HepG2 (cell line): ENCODE results near the gene NXPH4.

Experiments
- BHLHE40 ChIP-seq: IDR thresholded peaks from 2 replicates; pipeline ENCODE4 v1.6.1; 2011; ENCODE audit warnings: low read length, improper control_type of control experiment
- FOXK1 ChIP-seq: sonication (generic); formaldehyde crosslinking; IDR thresholded peaks from 2 replicates; pipeline ENCODE4 v1.4.0; 2020; ENCODE audit warnings: low read depth, missing genetic modification reagents, borderline replicate concordance
- KLF12 ChIP-seq: sonication (generic); formaldehyde crosslinking; IDR thresholded peaks from 2 replicates; pipeline ENCODE4 v1.4.0; 2020; ENCODE audit warnings: missing genetic modification reagents, borderline replicate concordance
- POLR2AphosphoS5 ChIP-seq: IDR thresholded peaks from 2 replicates; pipeline ENCODE4 v1.6.1; 2012; ENCODE audit warnings: low read depth, low read length
- SIN3A ChIP-seq: IDR thresholded peaks from 2 replicates; pipeline ENCODE4 v1.6.1; 2011; ENCODE audit warnings: low read depth, mild to moderate bottlenecking, control low read depth, low read length, borderline replicate concordance
- ZNF232 ChIP-seq: sonication (generic); formaldehyde crosslinking; IDR thresholded peaks from 2 replicates; pipeline ENCODE4 v1.4.0; 2020; ENCODE audit warnings: missing genetic modification reagents, borderline replicate concordance
- ZNF382 ChIP-seq: sonication (generic); formaldehyde crosslinking; IDR thresholded peaks from 2 replicates; pipeline ENCODE4 v1.5.0; 2020; ENCODE audit warnings: missing genetic modification reagents, mild to moderate bottlenecking, borderline replicate concordance
- TF ChIP-seq, protein P1 (sequence below): sonication (generic); formaldehyde crosslinking; IDR thresholded peaks from 2 replicates; pipeline ENCODE4 v1.4.0; 2020; ENCODE audit warnings: missing genetic modification reagents
- TF ChIP-seq, protein P2 (sequence below), 2 experiments: fragments of 450-650 bp in 1 of 2; sonication (generic) in 1 of 2; formaldehyde crosslinking; IDR thresholded peaks; 2 replicates each; pipeline versions ENCODE4 v1.5.0 to v1.8.0; 2020 to 2022; ENCODE audit warnings: mild to moderate bottlenecking in 1 of 2, missing genetic modification reagents in 1 of 2
- TF ChIP-seq, protein P3 (sequence below): sonication (generic); formaldehyde crosslinking; IDR thresholded peaks from 2 replicates; pipeline ENCODE4 v1.5.0; 2020; ENCODE audit warnings: mild to moderate bottlenecking, missing genetic modification reagents, moderate library complexity

DNA sequence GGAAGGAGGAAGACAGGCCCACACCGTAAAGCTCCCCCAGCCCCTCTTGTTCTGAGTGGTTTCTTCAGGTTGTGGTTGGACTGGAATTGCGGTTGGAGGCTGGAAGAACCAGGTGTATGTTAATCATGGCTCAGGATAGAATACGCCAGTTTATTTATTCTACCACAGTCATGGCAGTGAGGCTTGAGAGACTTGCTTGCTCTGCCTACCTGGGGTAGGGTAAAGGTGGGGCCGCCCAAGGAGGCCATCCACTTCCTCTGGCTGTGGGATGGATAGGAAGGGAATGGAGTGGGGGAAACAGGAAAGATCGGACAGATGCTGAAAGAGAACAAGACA lies 21.0 kb downstream of the NXPH4 start:
- TF ChIP-seq FOXK1 (CRISPR knock-in tag) (no peak), BHLHE40 (no peak), ZNF382 (CRISPR knock-in tag) (no peak), ZNF232 (CRISPR knock-in tag) (no peak), POLR2AphosphoS5 (no peak), KLF12 (no peak), SIN3A (no peak)
- TF ChIP-seq, protein P1, sequence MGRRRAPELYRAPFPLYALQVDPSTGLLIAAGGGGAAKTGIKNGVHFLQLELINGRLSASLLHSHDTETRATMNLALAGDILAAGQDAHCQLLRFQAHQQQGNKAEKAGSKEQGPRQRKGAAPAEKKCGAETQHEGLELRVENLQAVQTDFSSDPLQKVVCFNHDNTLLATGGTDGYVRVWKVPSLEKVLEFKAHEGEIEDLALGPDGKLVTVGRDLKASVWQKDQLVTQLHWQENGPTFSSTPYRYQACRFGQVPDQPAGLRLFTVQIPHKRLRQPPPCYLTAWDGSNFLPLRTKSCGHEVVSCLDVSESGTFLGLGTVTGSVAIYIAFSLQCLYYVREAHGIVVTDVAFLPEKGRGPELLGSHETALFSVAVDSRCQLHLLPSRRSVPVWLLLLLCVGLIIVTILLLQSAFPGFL, result no peak
- TF ChIP-seq, protein P2, sequence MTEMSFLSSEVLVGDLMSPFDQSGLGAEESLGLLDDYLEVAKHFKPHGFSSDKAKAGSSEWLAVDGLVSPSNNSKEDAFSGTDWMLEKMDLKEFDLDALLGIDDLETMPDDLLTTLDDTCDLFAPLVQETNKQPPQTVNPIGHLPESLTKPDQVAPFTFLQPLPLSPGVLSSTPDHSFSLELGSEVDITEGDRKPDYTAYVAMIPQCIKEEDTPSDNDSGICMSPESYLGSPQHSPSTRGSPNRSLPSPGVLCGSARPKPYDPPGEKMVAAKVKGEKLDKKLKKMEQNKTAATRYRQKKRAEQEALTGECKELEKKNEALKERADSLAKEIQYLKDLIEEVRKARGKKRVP (CRISPR knock-in tag; IDR thresholded peaks at IDR 0.05), result no peak
- TF ChIP-seq, protein P3, sequence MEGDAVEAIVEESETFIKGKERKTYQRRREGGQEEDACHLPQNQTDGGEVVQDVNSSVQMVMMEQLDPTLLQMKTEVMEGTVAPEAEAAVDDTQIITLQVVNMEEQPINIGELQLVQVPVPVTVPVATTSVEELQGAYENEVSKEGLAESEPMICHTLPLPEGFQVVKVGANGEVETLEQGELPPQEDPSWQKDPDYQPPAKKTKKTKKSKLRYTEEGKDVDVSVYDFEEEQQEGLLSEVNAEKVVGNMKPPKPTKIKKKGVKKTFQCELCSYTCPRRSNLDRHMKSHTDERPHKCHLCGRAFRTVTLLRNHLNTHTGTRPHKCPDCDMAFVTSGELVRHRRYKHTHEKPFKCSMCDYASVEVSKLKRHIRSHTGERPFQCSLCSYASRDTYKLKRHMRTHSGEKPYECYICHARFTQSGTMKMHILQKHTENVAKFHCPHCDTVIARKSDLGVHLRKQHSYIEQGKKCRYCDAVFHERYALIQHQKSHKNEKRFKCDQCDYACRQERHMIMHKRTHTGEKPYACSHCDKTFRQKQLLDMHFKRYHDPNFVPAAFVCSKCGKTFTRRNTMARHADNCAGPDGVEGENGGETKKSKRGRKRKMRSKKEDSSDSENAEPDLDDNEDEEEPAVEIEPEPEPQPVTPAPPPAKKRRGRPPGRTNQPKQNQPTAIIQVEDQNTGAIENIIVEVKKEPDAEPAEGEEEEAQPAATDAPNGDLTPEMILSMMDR, result no peak
